GM19397 (cell line): ENCODE results near the gene MRTFA.
"Not testable (repeated sequence)": the region's sequence is repeated elsewhere in the genome, so short reads cannot be mapped to it uniquely, and the experiment has no call there.

ENCODE experiments used
- ATAC-seq: cut with Tn5 transposase; IDR thresholded peaks from one replicate; pipeline ENCODE4 v1.9.1; 2021; ENCODE audit warnings: mild to moderate bottlenecking, moderate library complexity; ENCODE audit not compliant: unreplicated experiment

The MRTFA gene

GRCh38 chr22:40560994-40561515 lies 75.5 kb downstream of the MRTFA start:
- ATAC-seq: no peak

GRCh38 chr22:40560551-40560950 lies 76.0 kb downstream of the MRTFA start:
- no peak for ATAC-seq

GRCh38 chr22:40557972-40558371 lies 78.5 kb downstream of the MRTFA start:
- ATAC-seq: no peak

- no peak for ATAC-seq
These were observed 79.9 kb downstream of the MRTFA start for GRCh38 chr22:40556641-40557040.

GRCh38 chr22:40554023-40554422 lies 82.5 kb downstream of the MRTFA start:
- not testable (repeated sequence) for ATAC-seq

- no peak for ATAC-seq
These were observed 83.4 kb downstream of the MRTFA start for GRCh38 chr22:40553014-40553554.

GRCh38 chr22:40552070-40552469 lies 84.4 kb downstream of the MRTFA start:
- no peak for ATAC-seq

- no peak for ATAC-seq
These were observed 88.8 kb downstream of the MRTFA start for GRCh38 chr22:40547729-40548143.

- ATAC-seq: no peak
These were observed 91.8 kb downstream of the MRTFA start for GRCh38 chr22:40544758-40545157.

GRCh38 chr22:40542821-40543540 lies 93.5 kb downstream of the MRTFA start:
- no peak for ATAC-seq

- ATAC-seq: no peak
These were observed 95.2 kb downstream of the MRTFA start for GRCh38 chr22:40541300-40541699.

GRCh38 chr22:40540265-40540664 lies 96.3 kb downstream of the MRTFA start:
- ATAC-seq: no peak

GRCh38 chr22:40536149-40536548 lies 100.4 kb downstream of the MRTFA start:
- ATAC-seq: not testable (repeated sequence)

- ATAC-seq: no peak
These were observed 100.9 kb downstream of the MRTFA start for GRCh38 chr22:40535642-40536041.

GRCh38 chr22:40535189-40535512 lies 101.4 kb downstream of the MRTFA start:
- no peak for ATAC-seq

- no peak for ATAC-seq
These were observed 101.9 kb downstream of the MRTFA start for GRCh38 chr22:40534379-40535188.

- ATAC-seq: no peak
These were observed 102.7 kb downstream of the MRTFA start for GRCh38 chr22:40533712-40534378.

GRCh38 chr22:40531951-40532900 lies 104.3 kb downstream of the MRTFA start:
- no peak for ATAC-seq

GRCh38 chr22:40530391-40530790 lies 106.1 kb downstream of the MRTFA start:
- not testable (repeated sequence) for ATAC-seq

- ATAC-seq: no peak
These were observed 106.7 kb downstream of the MRTFA start for GRCh38 chr22:40529821-40530220.
